Umbilical cord (tissue), 2 donors: ENCODE data around the gene OTOP2. TPM values are rescaled to one million over a fixed set of nuclear protein-coding genes. Genes with fewer than 3 reads are reported as not detected.
"Not testable (repeated sequence)": the region's sequence is repeated elsewhere in the genome, so short reads cannot be mapped to it uniquely, and the experiment has no call there.

Experiments
- DNase-seq: peaks from one replicate; pipeline ENCODE4 v3.0.0-alpha.2; 2015; ENCODE audit warnings: low spot score
- total RNA-seq: library from RNA; depleted of rRNA; stranded (reverse); fragments of >200 nt; gene quantifications from one replicate; pipeline ENCODE4 v1.2.3, GENCODE V29; 2014; ENCODE audit warnings: low replicate concordance; ENCODE audit not compliant: insufficient read depth

OTOP2 gene
- total RNA-seq, 1 donor from 2014 or later, result 0.72 TPM

DNA sequence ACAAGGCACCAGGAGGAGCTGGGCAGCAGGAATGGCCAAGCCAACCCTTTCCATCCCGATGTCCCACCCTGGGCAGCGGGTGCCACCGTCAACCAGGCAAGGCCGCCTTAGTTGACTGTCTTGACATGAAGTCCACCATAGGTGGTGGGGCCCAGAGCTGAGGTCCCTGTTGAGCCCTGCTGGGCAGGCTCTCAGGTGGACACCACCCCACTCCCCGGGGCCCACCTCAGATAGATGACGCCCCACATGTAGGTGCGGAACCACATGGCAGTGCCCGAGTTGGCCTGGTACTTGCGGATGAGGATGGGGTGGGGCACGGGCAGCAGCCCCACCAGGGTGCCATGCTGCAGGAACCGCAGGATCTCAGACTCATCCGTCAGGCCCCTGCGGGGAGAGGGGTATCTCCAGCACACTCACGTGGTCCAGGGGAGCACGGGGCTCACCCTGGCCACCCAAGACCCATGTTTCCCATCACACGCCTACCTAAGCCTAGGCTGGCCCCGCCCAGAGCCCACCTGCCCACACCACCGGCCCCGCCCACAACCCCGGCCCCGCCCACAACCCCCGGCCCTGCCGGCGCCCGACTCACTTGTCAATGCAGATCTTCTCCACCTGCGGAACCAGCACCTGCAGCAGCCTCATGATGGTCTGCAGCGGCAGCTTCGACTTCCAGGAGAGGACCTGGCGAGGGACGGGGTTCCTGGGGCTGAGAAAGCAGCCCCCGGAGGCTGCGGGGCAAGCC is 27.8 kb downstream of the OTOP2 start:
- DNase-seq, result no peak

DNA sequence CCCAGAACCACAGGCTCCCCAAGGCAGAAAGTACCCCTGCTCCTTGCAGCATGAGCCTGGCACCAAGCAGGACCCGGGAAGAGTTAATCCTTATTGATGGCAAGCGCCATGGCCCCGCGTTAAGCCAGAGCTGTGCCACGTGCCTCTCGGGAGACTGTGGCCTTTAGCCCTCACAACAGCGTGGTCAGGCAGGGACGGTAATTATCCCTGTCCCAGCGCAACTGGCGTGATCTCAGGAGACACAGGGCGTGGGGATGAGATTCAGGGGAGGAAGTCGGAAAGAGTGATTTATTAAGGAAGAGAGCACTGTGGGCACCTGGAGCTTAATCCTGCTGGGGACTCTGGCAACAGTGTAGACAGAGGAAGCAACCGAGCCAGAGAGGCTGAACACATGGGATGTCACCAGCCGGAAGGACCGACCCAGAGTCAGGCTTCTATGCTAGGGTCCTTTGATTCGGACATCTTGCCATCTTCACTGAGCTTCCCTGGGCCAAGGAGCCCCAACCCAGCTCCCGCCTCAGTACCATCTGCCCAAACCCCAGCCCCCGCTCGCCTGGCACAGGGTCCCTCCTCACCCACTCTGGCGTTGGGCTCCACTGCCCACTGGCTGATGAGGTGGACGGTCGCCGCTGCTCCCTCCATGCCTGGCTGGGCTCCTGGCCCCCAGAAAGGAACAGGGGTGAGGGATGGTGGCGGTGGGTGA is 28.5 kb downstream of the OTOP2 start:
- DNase-seq, result no peak

DNA sequence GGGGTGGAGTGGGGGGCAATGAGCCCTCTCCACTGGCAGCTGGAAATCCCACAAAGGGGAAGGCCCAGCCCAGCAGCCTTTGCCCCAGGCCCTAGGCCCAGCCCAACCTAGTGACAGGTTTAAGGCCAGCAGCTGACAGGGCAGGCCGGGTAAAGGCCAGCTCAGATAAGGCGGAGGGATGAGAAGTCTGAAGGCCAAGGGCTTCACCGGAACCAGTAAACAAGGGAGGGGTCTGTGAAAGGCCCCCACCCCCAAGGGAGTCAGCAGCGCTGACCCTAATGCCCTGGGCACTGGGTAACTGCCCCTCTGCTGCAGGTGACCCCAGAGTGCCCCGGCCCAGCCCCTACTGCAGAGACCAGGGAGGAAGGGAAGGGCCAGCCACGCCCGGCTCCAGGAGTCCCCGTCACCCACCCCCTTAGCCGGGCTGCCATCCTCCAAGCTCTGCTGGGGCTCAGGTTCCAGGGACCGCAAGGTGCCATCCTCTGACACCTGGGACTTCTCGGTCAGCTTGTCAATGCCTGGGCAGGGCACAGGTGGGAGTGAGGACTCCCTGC is 29.1 kb downstream of the OTOP2 start:
- no peak for DNase-seq

GRCh38 chr17:74954115-74954514 is 30.0 kb downstream of the OTOP2 start:
- DNase-seq, result no peak

- no peak for DNase-seq
Observed at GRCh38 chr17:74954665-74955421, 30.8 kb downstream of the OTOP2 start.

- DNase-seq, result no peak
Observed at GRCh38 chr17:74956093-74956492, 32.0 kb downstream of the OTOP2 start.

DNA sequence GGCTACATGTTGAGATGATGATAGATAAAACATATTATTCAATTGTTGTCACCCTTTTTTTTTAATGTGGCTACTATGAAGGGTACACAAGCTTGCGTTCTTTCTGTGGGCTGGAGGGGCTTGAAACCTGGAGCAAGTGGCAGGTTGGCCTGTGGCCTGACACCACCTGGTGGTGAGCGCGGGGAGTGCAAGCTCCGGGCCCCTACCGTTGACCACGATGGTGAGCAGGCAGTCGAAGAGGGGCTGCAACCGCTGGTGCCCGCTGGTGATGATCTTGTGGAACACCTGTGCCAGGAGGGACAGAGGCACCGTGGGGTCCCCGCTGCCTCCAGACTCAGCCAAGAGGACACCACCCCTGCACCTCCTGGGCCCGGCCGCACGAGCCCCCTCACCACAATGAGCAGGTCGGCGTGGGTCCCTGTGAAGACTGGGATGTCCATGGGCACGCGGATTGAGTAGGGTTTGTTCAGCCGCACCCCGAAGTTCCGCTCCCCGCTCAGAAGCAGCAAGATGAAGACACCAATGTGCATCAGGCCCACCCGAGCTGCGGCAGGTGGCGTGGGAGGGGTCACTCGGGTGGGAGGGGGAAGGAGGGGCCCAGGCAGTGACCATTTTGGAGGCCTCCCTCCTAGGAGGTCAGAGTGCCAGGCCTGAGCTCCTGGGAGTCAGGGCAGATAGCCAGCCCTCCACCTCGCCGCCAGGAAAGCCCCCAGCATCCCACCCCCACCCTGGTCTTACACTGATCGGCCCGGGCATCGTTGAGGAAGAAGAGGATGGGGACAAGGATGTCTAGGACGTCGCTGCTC is 34.1 kb downstream of the OTOP2 start:
- DNase-seq, result peak; percentile 39

DNA sequence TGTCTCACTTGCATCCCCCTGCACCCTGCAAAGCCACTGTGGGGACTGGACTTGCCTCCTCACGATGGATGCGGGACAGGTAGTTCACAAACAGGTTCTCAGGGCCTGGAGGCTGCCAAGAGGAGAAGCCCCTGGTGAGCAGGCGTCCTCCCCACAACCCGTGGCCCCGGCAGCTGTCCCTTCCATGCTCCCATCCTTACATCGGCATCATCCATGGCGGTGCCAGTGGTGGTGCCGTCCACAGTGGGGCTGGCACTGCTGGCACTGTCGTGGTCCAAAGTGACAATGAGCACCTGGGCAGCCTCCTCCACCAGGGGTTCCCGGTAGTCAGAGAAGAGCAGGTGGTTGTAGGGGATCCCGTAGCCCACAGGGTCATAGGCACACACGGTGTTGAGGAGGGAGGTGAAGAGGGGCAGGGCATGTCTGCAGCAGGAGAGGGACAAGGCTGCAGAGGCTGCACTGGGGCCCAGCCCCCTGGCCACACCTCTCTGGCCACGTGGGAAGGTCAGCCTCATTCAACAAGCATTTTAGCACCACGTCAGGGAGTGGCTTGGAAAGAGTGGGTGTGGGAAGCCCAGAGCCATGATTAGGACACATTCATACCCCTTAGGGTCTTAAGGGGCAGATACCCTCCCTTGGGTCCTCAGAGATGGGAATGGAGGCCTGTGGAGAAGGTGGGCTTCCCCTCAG is 35.9 kb downstream of the OTOP2 start:
- DNase-seq, result no peak

DNA sequence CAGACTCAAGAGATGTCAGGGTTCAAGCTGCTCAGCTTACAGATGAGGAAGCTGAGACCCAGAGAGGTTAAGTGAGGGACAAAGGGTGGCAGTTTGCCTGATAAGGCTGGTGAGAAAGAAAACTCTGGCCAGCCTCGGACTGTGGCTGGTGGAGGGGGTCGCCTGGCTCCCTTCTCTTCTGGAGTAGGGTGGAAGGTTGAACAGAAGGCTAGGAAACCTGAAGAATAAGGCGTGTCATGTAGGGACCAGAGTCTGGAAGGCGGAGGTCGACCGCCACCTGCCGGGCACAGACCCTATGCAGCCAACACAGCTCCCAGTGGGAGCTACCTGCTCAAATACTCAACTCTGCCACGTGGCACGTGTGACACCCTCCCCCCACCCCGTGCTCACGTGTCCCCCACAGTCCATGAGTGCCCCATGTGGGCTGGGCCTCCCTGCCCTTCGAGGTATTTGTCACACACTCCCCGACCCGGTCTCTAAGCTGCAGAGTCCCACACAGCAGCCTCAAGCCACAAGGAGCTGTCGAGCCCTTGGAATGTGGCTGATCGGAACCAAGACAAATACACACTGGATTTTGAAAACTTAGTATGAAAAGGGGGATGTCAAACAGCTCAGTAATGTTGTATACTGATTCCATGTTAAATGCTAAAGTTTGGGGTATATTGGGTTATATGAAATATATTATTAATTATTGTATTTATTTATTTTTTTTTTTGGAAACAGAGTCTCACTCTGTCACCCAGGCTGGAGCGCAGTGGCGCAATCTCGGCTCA is 36.7 kb downstream of the OTOP2 start:
- DNase-seq, result peak; percentile 40

- DNase-seq, result peak; percentile 86
Observed at GRCh38 chr17:74961657-74962350, 37.7 kb downstream of the OTOP2 start.

DNA sequence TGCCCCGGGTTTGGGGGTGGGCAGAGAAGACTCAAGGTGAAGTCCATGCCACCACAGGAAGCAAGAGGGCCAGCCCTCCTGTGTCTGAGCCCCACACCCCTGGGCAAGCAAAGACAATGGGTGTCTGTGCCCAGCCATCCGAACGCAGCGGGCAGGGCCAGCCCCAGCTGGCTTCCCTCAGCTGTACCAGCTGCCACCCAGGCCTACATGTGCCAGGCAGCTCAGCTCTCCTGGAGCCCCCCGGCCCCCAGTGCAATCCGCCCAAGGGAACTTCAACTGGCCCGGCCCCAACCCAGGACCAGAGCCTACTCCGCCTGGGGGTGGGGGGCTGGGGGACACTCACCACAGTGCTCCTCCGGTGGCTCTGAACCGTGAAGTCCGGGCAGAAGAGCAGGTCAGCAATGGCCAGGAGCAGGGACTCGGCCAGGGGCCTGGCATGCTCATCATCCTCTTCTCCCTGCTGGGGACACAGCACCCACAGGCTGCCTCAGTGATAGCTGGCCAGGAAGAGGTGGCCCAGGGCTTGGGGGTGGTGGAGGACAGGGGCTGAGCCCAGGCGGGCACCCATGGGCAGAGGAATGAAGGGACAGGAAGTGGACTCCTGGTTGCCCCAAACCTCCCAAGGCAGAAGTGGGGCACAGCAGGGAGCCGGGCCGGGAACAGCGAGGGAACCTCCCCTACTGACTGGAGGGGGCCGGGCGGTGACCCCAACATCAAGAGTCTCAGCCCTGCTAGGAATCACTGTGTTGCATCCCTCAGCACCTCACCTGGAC is 38.7 kb downstream of the OTOP2 start:
- no peak for DNase-seq

GRCh38 chr17:74963656-74964055 is 39.6 kb downstream of the OTOP2 start:
- no peak for DNase-seq

- no peak for DNase-seq
Observed at GRCh38 chr17:74964246-74964761, 40.2 kb downstream of the OTOP2 start.

DNA sequence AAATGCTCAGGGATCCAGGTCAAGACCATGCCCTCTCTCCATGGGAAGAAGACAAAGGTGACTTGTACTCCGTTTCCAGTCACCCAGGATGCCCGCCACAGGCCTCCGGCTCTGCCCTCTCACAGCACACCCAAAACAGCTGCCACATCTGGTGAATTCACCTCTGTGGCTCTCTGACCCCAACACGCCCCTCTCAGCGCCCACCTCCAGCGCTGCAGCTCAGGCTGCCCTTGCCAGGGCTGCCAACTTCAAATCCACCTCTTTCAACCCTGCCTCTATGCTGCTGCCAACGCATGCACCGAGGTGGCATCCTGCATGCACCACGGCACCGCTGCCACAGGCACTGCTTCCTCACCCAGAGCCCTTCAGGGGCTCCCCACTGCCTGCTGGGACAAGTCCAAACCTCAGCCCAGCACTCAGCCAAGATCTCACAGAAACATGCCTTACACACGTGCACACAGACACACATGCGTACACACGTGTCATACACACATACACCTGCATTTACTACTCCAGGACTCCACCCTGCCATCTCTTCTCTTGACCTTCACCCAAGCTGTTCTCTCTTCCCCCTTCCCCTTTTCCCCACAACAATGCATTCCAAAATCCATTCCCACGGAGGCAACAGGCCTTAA is 41.0 kb downstream of the OTOP2 start:
- DNase-seq, result no peak

- DNase-seq, result no peak
Observed at GRCh38 chr17:74968361-74968780, 44.3 kb downstream of the OTOP2 start.

DNA sequence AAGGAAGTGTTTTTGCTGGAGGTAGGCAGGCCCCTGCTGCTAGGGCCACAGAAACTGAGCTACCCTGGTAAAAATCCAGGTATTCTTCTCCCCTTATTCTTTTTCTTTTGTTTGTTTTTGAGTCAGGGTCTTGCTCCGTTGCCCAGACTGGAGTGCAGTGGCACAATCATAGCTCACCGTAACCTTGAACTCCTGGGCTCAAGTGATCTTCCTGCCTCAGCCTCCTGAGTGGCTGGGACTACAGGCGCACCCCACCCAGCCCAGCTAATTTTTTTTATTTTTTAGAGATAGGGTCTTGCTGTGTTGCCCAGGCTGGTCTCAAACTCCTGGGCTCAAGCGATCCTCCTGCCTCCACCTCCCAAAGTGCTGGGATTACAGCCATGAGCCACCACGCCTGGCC is 45.4 kb downstream of the OTOP2 start:
- DNase-seq, result not testable (repeated sequence)

GRCh38 chr17:74970395-74970794 is 46.3 kb downstream of the OTOP2 start:
- DNase-seq, result no peak
